ENCODE results near the gene SCARF1.

- TF ChIP-seq RAD21 (conservative IDR thresholded peaks at IDR 0.05): peak; percentile 56
- peak; percentile 87 for TF ChIP-seq CTCF (IDR thresholded peaks at IDR 0.05; ENCODE audit: poor library complexity, severe bottlenecking)
- no peak for TF ChIP-seq REST (IDR thresholded peaks at IDR 0.05; ENCODE audit: borderline replicate concordance)
- no peak for TF ChIP-seq TAF1 (IDR thresholded peaks at IDR 0.05; ENCODE audit: low read depth)
- TF ChIP-seq MXI1 (conservative IDR thresholded peaks at IDR 0.05; ENCODE audit: poor library complexity, severe bottlenecking): no peak
- TF ChIP-seq SMC3 (conservative IDR thresholded peaks at IDR 0.05; ENCODE audit: poor library complexity): peak; percentile 75
- TF ChIP-seq POLR2AphosphoS5 (IDR thresholded peaks at IDR 0.05): no peak
Measured at GRCh38 chr17:1648173-1648962, 2.8 kb upstream of the SCARF1 start.

Measured in neural cell (in vitro differentiated cells).